Kidney (tissue), 14 donors: ENCODE results near the gene RP2. TPM values are rescaled to one million over a fixed set of nuclear protein-coding genes. Genes with fewer than 3 reads are reported as not detected.

Source experiments
- DNase-seq, 5 donors: peaks; one replicate each; pipeline ENCODE4 v3.0.0-alpha.2; 2013 to 2020
- FAIRE-seq: peaks from 2 replicates; lab custom pipeline; 2012; peaks lifted over from hg19 to GRCh38; lab: Jason Lieb, UNC
- H3K27ac ChIP-seq, 2 donors: one replicate each; pipeline ENCODE4 v1.7.0; 2013; ENCODE audit warnings: low read depth in 2 of 2, low read length in 2 of 2, inconsistent platforms in 1 of 2
- H3K27me3 ChIP-seq: one replicate; pipeline ENCODE4 v1.7.1; 2013; ENCODE audit warnings: low read length, inconsistent platforms; ENCODE audit not compliant: control insufficient read depth, insufficient read depth
- H3K36me3 ChIP-seq, 3 donors: one replicate each; pipeline versions ENCODE4 v1.7.0 to v1.7.1; 2013; ENCODE audit warnings: low read length in 3 of 3, control low read depth in 1 of 3, inconsistent platforms in 1 of 3; ENCODE audit not compliant: insufficient read depth in 3 of 3, control insufficient read depth in 2 of 3
- H3K4me1 ChIP-seq, 3 donors: one replicate each; pipeline versions ENCODE4 v1.7.0 to v1.7.1; 2013; ENCODE audit warnings: low read length in 3 of 3, inconsistent platforms in 1 of 3, low read depth in 1 of 3; ENCODE audit not compliant: control insufficient read depth in 2 of 3, insufficient read depth in 2 of 3
- H3K4me3 ChIP-seq, 3 donors: one replicate each; pipeline versions ENCODE4 v1.7.0 to v1.8.1; 2013; ENCODE audit warnings: low read length in 3 of 3, control low read depth in 1 of 3, inconsistent platforms in 1 of 3
- H3K9ac ChIP-seq, 3 donors: one replicate each; pipeline versions ENCODE4 v1.7.0 to v1.7.1; 2013; ENCODE audit warnings: low read length in 3 of 3, control low read depth in 1 of 3, inconsistent platforms in 1 of 3
- H3K9me3 ChIP-seq, 3 donors: one replicate each; pipeline versions ENCODE4 v1.7.0 to v1.7.1; 2013; ENCODE audit warnings: low read length in 3 of 3, control low read depth in 1 of 3, inconsistent platforms in 1 of 3; ENCODE audit not compliant: control insufficient read depth in 2 of 3, insufficient read depth in 1 of 3
- intact Hi-C: fragments of 100-400 bp; cut with DNase I; formaldehyde crosslinking; loops from one replicate; pipeline ENCODE4 v1.11.1; 2022
- polyA plus RNA-seq: library from polyadenylated mRNA; stranded (reverse); fragments of 350-450 nt; fragmentation: Illumina TruSeq; extraction: RNeasy Lipid Tissue Mini Kit (QIAGEN cat#74804); gene quantifications from one replicate; pipeline ENCODE4 v1.2.3, GENCODE V29; 2014; ENCODE audit warnings: low read depth, low replicate concordance; ENCODE audit not compliant: insufficient read depth
- total RNA-seq: library from RNA; stranded (reverse); fragmentation: NEBNext Ultra II Directional; extraction: Animal tissue kit (Norgen Biotek cat#: 25700); gene quantifications from one replicate; pipeline ENCODE4 v1.2.1, GENCODE V29; 2021
- TF ChIP-seq, protein P1 (sequence below): IDR thresholded peaks from 3 replicates; pipeline ENCODE4 v1.5.1; 2012; ENCODE audit warnings: mild to moderate bottlenecking, moderate library complexity, borderline replicate concordance; ENCODE audit not compliant: insufficient read depth; ENCODE audit errors: extremely low read depth
- donor health status: control.
- donor health status: control.
- donor health status: control.
- donor health status: control.
- donor health status: control.
- donor health status: DM: yes; HTN: yes; CAD: no.
- donor health status: Normal renal cell carcinoma (clear cell type).

Gene RP2
- total and polyA plus RNA-seq, 2 donors from 2014 or later: 2.8 to 10.0 TPM

DNA sequence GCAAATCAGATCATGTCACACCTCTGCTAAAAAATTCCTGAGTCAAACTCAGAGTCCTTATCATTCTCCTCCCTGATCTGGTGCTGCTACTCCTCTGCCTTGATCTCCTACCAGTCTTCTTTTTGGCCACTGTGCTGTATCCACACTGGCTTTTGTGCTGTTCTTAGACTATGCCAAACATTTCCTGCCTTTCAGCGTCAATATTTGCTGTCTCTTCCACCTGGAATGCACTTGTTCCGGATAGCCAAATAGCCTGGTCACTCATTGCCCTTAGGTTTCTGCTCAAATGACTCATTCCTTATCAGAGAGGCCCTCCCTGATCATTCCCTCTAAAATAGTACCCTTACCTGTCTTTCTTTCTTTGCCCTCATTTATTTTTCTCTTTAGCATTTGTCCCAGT is 24.4 kb upstream of the RP2 start:
- H3K9ac ChIP-seq: no peak overlapping the region
- no peaks in the 10 kb centered on the region for H3K9me3 ChIP-seq
- TF ChIP-seq, protein P1, sequence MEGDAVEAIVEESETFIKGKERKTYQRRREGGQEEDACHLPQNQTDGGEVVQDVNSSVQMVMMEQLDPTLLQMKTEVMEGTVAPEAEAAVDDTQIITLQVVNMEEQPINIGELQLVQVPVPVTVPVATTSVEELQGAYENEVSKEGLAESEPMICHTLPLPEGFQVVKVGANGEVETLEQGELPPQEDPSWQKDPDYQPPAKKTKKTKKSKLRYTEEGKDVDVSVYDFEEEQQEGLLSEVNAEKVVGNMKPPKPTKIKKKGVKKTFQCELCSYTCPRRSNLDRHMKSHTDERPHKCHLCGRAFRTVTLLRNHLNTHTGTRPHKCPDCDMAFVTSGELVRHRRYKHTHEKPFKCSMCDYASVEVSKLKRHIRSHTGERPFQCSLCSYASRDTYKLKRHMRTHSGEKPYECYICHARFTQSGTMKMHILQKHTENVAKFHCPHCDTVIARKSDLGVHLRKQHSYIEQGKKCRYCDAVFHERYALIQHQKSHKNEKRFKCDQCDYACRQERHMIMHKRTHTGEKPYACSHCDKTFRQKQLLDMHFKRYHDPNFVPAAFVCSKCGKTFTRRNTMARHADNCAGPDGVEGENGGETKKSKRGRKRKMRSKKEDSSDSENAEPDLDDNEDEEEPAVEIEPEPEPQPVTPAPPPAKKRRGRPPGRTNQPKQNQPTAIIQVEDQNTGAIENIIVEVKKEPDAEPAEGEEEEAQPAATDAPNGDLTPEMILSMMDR: no peak
- no peaks in the 10 kb centered on the region for H3K36me3 ChIP-seq
- intact Hi-C loops: no loop called here
- no peak overlapping the region for H3K4me3 ChIP-seq
- DNase-seq: no peak
- peaks cover 4% of the 10 kb centered on the region for H3K27me3 ChIP-seq
- no peak overlapping the region for H3K27ac ChIP-seq
- H3K4me1 ChIP-seq: no peaks in the 10 kb centered on the region
- FAIRE-seq: no peak

DNA sequence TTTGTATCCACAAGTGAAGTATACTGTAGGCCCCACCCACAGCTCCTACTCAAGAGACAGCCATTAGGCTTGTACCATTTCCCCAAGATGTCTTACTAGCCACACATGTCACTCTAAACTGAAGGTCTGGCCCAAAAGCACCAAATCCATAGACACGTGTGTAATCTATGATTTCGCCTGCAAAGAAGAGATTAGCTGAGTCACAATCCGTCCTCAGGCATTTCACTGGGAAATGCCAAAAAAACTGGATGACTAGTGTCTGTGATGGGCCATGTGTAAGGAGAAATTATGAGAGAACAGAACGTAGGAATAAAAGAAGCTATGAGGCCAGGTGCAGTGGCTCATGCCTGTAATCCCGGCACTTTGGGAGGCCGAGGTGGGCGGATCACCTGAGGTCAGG is 21.9 kb upstream of the RP2 start:
- Histone ChIP-seq H3K9ac (no peak overlapping the region), H3K27me3 (peaks cover 4% of the 10 kb centered on the region), H3K4me3 (no peak overlapping the region), H3K27ac (no peak overlapping the region), H3K4me1 (peaks cover 0 to 2% (median 0%) of the 10 kb centered on the region in 3 donors), H3K36me3 (no peaks in the 10 kb centered on the region), H3K9me3 (no peaks in the 10 kb centered on the region)
- no peak for FAIRE-seq
- no peak for DNase-seq
- TF ChIP-seq, protein P1: no peak
- intact Hi-C loops: no loop called here

DNA sequence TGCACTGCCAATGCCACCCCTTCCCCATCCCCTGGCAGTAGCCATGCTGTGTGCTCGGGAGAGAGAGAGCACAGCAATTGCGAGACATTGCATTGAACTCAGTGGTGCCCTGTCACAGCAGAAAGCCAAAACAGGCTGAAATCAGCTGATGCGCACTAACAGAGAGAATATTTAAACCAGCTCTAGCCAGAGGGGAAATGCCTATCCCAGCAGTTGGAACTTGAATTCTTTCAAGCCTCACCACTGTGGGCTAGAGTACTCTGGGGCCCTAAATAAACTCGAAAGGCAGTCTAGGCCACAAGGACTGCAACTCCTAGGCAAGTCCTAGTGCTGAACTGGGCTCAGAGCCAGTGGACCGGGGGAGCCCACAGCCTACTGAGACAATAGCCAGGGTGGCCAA is 17.7 kb upstream of the RP2 start:
- TF ChIP-seq, protein P1: no peak
- no peak overlapping the region for H3K4me3 ChIP-seq
- H3K27me3 ChIP-seq: no peaks in the 10 kb centered on the region
- intact Hi-C loops: no loop called here
- FAIRE-seq (no peak), DNase-seq (peak in 1 of 5 donors; percentile 2)
- H3K4me1 ChIP-seq: peaks cover 0 to 2% (median 0%) of the 10 kb centered on the region in 3 donors
- no peak overlapping the region for H3K9ac ChIP-seq
- H3K9me3 ChIP-seq: no peaks in the 10 kb centered on the region
- H3K27ac ChIP-seq: no peak overlapping the region
- H3K36me3 ChIP-seq: no peaks in the 10 kb centered on the region
